HG02798 (cell line): ENCODE results near the gene RUNX1.

ENCODE experiments used
- ATAC-seq: cut with Tn5 transposase; IDR thresholded peaks from one replicate; pipeline ENCODE4 v1.9.1; 2021; ENCODE audit warnings: mild to moderate bottlenecking; ENCODE audit not compliant: unreplicated experiment, poor library complexity

The RUNX1 gene

DNA sequence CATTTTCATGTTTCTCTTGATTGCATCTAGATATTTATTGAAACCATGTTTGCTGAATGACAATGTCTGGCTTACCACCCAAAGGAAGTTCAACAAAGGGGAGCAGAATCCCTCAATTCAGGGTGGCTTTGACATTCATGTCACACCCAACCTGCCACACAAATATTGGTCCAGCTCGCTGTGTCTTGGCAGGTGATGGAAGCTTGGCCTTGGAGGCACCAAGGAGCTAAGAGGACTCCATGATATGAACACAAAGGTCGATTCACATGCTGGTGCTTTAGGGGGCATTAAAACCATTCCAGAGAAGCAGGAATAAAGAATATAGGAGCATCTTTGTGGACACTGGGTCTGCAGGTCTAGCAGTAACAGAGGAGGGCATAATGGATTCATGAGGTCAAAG, 114.8 kb downstream of the RUNX1 start:
- no peak for ATAC-seq

- ATAC-seq, result no peak
Measured at GRCh38 chr21:34933609-34934335, 115.3 kb downstream of the RUNX1 start.

DNA sequence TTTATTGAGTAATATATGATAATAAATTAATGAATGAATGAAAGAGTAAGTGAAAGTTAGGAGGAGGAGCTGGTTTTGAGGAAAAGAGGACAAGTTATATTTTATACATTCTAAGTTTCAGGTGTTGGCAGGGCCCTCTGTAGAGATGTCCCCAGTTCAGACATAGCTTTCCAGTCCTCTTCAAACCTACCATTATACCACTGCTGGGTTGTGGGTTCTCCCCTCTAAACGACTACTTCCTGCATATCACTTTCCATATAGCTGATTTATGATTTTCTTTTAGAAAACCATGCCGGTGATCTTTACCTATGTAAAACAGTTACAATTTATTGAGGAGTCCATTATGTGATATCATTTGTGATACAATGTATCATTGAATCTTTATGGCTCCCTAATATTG, 116.9 kb downstream of the RUNX1 start:
- ATAC-seq, result no peak

DNA sequence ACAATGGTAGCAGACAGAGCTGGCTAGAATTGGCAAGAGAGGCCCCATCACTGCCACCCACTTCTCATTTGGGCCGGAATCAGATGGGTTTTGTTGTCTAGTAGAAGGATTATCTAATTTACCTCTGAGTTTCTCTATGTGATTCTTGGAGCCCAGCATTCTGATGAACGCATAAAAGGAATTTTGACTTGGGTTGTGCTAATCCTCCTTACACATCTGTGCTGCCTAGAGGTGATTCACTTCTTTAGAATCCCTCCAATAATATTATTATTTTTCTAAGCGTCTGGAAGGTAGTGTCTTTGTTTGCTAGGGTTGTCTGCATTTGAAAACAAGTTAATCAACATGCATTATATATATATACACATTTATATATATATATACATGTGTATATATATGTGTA, 118.1 kb downstream of the RUNX1 start:
- no peak for ATAC-seq

DNA sequence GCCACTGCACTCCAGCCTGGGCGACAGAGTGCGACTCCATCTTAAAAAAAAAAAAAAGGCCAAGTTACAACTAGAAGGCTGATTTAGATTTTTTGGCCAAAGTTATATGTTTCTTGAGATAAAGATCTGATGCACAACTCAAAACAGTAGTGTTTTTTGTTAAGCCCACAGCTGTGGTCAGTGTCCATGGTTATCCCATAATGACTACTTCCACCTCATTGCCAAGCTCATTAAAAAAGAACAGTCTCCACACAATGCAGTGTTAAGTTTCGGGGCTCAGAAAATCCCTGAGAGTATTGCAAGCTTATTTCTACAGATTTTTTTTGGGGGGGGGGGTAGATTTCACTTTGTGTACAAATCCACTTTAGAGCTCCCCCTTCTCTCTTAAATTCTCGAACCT, 120.5 kb downstream of the RUNX1 start:
- no peak for ATAC-seq

DNA sequence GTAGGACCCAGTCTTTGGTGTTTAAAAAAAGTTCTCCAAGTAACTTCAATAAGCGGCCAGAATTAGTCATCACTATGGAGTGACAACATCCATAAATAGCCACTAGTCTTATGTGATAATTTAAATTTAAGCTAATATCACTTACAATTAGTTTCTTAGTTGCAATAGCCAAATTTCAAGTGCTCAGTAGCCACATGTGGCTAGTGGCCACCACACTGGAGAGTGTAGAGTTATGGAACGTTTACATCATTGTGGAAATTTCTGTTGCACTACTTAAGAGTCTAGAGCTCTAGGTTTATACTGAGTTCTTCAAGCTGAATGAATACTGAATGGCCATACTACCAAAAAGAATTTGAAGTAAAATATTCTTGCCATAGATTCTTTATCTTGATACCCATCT, 121.1 kb downstream of the RUNX1 start:
- no peak for ATAC-seq

DNA sequence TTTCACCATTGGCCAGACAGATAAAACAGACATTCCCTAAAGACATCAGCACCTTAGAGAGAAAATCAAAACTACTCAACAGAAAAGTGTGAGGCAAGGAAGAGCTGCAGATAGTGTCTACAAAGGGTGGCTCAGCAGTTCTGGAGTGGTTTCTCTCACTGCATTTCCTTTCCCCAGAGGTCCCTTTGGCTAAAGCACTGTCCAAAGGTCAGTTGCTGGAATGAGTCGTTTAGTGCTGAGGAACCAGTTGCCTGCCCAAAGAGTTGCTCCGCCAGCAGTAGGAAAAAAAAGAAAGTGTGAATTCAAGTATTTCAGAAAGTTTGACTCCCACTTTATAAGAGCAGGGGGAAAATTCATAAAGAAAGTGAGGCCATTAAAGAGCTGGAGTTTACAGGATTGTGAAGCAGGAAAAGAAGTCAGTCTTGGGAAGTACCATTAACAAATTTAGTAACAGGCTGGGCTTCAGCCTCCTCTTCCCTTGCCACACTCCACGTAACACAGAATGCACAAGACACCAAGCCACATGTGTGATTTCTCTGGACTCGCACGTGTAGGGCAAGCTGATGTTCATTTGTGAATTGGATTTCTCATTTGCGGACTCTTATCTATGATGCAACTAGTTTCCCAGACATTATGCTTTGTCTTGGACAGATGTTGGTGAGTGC, 122.2 kb downstream of the RUNX1 start:
- no peak for ATAC-seq

- ATAC-seq, result no peak
Measured at GRCh38 chr21:34925597-34925996, 123.5 kb downstream of the RUNX1 start.

DNA sequence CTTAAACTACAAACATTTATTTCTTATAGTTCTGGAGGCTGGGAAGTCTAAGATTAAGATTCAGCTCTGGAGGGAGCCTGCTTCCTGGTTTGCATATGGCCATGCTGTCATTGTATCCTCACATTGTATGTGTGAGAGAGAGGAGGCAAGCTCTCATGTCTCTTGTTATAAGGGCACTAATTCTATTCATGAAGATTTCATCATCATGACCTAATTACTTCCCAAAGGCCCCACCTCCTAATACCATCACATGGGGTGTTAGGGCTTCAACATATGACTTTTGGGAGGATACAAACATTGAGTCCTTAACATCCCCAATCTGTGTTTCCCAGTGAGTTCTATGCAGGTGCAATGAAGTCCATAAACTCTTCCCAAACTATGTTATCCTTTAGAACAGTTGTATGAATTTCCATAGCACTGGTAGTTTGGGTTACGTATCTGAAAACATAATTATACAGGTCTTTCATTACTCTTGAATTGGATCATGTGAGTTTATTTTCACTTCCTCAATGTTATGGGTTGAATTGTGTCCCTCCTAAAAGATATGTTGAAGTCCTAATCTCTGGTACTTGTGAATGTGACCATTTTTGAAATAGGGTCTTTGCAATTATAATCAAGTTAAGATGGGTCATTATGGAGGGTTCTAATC, 124.2 kb downstream of the RUNX1 start:
- ATAC-seq, result no peak

DNA sequence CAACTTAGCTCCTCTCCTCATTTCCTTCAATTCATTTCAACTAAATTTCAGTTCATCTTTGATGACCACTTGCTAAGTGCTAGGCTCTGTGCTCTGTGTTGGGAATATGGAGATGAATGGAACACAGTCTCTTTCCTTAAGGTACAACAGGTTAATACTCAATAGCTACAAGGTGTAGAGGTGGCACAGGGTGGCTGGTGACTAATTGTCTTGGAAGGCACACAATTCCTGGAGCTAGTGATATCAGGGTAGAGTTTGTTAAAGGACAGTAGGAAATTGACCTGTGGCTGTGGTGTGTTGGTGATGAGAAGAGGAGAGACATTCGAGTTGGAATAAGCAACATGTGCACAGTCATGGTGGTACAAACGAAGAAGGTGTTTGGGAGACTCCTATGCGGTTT, 124.9 kb downstream of the RUNX1 start:
- no peak for ATAC-seq

DNA sequence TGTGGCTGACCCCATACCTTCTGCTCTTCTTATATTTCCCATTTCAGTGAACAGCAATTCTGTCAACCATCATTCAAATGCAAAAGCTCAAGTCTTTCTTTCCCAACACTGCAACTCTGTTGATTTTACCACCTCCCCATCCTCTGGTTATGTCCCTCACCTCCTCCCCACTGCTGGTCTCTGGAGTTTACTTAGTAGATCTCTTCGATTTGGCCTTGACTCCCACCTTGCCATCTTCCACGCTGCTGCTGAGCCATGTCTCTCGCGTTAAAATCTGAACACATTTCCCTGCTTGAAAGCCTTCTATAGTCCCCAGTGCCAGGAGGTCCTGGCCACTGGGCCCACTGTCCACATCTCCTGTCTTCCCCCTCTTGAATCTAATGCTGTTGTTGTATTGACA, 125.5 kb downstream of the RUNX1 start:
- ATAC-seq, result no peak

DNA sequence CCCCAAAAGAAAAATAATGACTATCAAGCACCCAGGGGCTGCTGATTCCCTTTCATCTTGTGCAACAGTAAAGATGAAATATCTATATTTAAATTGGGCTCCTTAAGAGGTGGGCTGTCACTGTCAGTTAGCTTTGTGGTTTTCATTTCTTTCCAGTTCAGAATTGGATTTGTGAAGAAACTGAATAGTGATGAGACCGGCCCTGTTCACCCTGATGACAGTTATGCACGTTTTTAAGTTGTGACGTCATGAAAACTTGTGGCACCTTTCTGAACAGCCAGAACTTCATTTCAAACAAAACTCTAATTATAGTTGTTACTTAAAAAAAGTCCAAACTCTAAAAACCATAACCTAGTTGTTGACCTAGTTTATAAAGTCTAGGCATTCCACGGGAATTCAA, 125.9 kb downstream of the RUNX1 start:
- no peak for ATAC-seq

DNA sequence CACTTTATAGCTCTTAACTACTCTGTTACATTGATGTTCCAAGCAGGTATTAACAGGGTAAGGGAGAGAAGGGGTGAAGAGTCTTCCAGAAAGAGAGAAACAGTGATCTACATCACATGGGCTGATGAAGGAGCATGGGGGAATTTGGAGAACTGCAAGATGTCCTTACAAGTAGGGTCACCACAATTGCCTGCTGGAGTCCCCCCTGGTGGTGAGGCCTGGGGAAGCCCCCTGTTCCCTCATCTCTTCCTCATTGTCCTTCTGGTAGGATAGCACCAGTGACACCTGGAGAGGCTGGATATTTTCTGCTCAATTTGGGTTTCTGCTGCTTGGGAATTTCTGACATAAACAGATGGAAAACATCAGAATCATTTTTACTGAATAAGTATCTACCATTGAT, 126.6 kb downstream of the RUNX1 start:
- ATAC-seq, result no peak

- no peak for ATAC-seq
Measured at GRCh38 chr21:34921151-34921550, 128.0 kb downstream of the RUNX1 start.

DNA sequence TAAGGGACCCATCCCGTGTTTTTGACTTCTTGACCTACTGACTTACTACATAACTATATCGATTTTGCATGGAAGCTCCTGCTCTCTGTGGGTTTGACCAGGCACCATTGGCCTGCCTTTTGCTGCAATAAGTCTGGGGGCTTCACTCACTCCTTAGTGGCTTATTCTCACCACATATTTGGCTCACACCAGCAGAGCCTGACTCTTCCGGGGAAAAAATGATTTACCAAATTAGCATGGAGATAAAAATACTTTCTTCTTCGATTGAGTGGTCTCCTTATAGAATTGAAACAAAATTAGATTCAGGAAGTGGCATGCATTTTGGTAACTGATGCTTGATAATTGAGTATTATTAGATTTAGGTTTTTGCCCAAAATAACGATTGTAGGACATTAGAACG, 129.7 kb downstream of the RUNX1 start:
- ATAC-seq, result no peak

GRCh38 chr21:34916446-34916845, 132.7 kb downstream of the RUNX1 start:
- ATAC-seq, result no peak

- no peak for ATAC-seq
Measured at GRCh38 chr21:34915364-34915841, 133.7 kb downstream of the RUNX1 start.

GRCh38 chr21:34914239-34914638, 134.9 kb downstream of the RUNX1 start:
- no peak for ATAC-seq

- ATAC-seq, result no peak
Measured at GRCh38 chr21:34913811-34914210, 135.3 kb downstream of the RUNX1 start.

DNA sequence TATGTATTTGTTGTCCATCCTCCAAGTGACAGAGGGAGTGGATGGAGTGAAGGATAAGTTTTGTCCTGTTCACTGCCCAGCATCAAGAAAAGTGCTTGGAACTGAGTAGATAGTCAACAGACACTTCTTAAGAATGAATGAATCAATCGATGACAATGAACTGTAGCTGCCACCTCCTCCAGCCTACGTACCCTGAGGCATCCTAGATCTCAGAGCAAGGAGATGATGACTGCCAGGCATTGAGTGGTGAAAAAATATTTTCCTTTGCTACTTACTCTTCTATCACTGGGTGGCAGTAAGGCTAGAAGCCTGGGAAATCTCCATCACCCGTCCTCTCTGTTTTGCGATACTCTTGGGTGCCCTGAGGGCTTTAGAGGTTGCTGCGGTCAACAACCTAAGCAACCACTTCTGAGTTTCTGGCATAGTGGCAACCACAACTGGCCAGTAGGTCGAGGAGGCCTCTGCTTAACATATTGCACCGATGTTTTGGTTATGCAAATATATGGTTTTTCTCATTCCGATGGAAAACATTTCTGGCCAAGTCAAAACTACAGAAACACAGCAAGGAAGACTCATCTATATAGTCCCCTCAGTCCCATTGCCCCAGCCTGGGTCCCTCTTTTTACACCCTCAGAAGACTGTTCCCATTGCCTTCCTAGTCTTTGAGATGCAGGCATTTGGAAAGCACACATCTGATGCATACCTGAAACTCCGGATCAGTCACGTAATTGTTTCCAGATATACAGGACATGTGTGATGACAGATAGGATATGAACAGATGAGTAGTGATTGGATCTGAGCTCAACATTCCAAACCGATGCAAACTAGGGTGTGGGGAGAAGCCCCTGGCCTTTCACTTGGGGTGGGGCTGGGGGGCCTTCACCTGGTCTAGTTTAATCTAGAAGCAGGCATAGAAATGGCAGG, 136.8 kb downstream of the RUNX1 start:
- no peak for ATAC-seq

- no peak for ATAC-seq
Measured at GRCh38 chr21:34911360-34911759, 137.7 kb downstream of the RUNX1 start.
